Neutrophil (primary cell): Measurements from ENCODE around the gene TWIST2.

Experiments
- H3K27ac ChIP-seq: fragments of 200-600 bp; sonication (generic); 2 replicates; pipeline ENCODE4 v1.5.1; 2016; ENCODE audit warnings: mild to moderate bottlenecking, moderate library complexity
- H3K27me3 ChIP-seq: fragments of 200-600 bp; sonication (generic); 2 replicates; pipeline ENCODE4 v1.6.0; 2016; ENCODE audit warnings: mild to moderate bottlenecking
- H3K36me3 ChIP-seq: fragments of 200-600 bp; sonication (generic); 2 replicates; pipeline ENCODE4 v1.5.1; 2017
- H3K4me1 ChIP-seq, 2 experiments: fragments of 200-600 bp in 1 of 2; sonication (generic) in 1 of 2; 1 replicate in 1 of 2; 2 replicates in 1 of 2; pipeline versions ENCODE4 v1.5.1 to v1.6.1; 2013 to 2016; ENCODE audit warnings: low read depth in 1 of 2, low read length in 1 of 2, mild to moderate bottlenecking in 1 of 2, moderate library complexity in 1 of 2; ENCODE audit not compliant: control insufficient read depth in 1 of 2, insufficient read depth in 1 of 2
- H3K4me3 ChIP-seq, 2 experiments: fragments of 200-600 bp in 1 of 2; sonication (generic) in 1 of 2; 1 replicate in 1 of 2; 2 replicates in 1 of 2; pipeline ENCODE4 v1.5.1; 2013 to 2016; ENCODE audit warnings: low read depth in 1 of 2, low read length in 1 of 2, mild to moderate bottlenecking in 1 of 2, moderate library complexity in 1 of 2
- H3K9me3 ChIP-seq: fragments of 200-600 bp; sonication (generic); 2 replicates; pipeline ENCODE4 v1.5.1; 2016
- TF ChIP-seq, protein P1 (sequence below): fragments of 200-600 bp; sonication (generic); IDR thresholded peaks from 2 replicates; pipeline ENCODE4 v1.5.1; 2016; ENCODE audit warnings: antibody characterized with exemption

Gene TWIST2

DNA sequence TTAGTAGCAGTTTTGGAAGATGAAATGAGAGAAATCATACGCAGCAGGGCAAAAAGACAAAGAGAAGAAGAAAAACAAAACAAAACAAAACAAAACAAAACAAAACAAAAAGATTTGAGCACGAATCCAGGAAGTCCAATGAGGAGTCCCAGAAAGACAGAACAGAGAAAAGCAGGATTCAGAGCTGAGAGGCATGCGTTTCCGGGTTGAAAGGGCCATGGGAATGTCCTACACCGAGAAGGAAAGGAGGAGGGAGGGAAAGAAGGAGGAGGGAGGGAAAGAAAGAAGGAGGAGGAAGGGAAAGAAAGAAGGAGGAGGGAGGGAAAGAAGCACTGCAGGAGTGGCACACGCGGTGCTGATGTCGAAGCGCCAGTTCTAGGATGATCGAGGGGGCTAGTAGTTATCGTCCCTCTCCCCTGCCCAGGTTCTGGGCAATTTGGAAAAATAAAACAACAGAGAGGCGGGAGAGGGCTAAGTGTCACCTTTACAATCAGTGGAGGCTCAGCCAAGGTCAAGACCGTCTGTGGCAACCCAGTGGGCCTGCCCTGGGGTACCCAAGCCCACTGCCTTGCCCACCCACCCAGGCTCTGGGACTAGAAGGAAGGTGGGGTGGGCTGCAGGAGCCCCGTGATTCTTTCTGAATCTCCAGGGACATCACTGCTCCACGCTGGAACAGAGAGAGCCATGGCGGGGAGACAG is 68.4 kb downstream of the TWIST2 start:
- H3K27ac ChIP-seq: no peak overlapping the region
- no peaks in the 10 kb centered on the region for H3K36me3 ChIP-seq
- H3K27me3 ChIP-seq: peaks cover 37% of the 10 kb centered on the region
- no peaks in the 10 kb centered on the region for H3K9me3 ChIP-seq
- no peaks in the 10 kb centered on the region for H3K4me1 ChIP-seq
- H3K4me3 ChIP-seq: no peak overlapping the region
- TF ChIP-seq, protein P1, sequence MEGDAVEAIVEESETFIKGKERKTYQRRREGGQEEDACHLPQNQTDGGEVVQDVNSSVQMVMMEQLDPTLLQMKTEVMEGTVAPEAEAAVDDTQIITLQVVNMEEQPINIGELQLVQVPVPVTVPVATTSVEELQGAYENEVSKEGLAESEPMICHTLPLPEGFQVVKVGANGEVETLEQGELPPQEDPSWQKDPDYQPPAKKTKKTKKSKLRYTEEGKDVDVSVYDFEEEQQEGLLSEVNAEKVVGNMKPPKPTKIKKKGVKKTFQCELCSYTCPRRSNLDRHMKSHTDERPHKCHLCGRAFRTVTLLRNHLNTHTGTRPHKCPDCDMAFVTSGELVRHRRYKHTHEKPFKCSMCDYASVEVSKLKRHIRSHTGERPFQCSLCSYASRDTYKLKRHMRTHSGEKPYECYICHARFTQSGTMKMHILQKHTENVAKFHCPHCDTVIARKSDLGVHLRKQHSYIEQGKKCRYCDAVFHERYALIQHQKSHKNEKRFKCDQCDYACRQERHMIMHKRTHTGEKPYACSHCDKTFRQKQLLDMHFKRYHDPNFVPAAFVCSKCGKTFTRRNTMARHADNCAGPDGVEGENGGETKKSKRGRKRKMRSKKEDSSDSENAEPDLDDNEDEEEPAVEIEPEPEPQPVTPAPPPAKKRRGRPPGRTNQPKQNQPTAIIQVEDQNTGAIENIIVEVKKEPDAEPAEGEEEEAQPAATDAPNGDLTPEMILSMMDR: no peak

DNA sequence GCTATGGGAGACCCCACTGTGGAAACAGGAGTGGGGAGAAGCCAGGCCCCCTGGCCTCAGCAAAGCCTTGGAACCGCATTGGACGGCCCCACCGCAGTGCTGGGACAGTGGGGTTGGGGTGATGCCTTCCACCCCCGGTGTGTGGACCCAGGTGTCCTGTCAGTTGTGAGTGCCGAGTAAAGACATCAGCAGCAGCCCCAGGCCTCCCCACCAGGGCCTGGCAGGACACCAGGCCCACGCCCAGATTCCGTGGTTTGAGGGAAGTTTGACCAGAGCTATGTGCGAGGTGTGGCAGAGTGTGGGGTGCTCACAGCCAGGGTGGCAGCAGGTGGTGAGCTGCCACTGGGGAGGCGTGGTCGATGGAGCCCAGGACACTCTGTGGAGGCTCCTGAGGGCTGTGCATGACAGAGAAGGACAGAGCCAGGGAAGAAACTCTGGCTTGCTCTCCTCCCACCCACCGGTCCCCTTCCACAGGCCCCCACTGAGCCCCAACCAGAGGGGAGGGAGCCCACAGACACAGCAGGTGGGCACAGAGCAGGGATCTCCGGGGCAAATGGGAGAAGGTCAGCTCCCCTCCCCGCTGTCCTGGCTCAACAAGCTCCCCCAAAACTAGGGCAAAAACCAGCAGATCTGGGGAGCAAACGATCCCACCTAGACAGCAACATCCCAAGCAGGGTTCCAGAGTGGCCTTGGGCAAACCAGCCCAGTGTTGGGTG is 69.1 kb downstream of the TWIST2 start:
- Histone ChIP-seq H3K4me3 (no peak overlapping the region), H3K9me3 (no peaks in the 10 kb centered on the region), H3K4me1 (no peaks in the 10 kb centered on the region), H3K27me3 (peaks cover 39% of the 10 kb centered on the region), H3K36me3 (no peaks in the 10 kb centered on the region), H3K27ac (no peak overlapping the region)
- TF ChIP-seq, protein P1: no peak

DNA sequence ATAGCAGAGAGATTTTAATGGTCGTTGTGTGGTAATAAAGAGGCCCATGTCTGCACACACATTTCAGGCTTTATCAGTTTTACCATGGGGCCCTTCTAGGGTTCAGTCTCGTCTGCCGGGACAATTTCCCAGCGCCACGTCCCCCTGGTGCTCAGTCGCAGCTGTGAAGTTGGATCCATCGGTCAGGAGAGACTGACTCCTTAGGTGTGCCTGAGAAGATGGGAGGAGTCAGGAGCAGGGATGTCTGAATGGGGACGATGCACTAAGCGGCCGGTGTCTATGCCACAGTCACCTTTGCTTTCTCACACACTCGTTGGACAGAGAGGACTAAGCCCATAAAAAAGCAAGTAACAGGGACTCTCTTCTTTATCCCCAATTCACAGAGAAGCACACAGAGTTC is 71.4 kb downstream of the TWIST2 start:
- H3K4me1 ChIP-seq: no peaks in the 10 kb centered on the region
- H3K9me3 ChIP-seq: no peaks in the 10 kb centered on the region
- H3K36me3 ChIP-seq: no peaks in the 10 kb centered on the region
- TF ChIP-seq, protein P1: no peak
- no peak overlapping the region for H3K4me3 ChIP-seq
- H3K27me3 ChIP-seq: peaks cover 51% of the 10 kb centered on the region
- H3K27ac ChIP-seq: no peak overlapping the region

DNA sequence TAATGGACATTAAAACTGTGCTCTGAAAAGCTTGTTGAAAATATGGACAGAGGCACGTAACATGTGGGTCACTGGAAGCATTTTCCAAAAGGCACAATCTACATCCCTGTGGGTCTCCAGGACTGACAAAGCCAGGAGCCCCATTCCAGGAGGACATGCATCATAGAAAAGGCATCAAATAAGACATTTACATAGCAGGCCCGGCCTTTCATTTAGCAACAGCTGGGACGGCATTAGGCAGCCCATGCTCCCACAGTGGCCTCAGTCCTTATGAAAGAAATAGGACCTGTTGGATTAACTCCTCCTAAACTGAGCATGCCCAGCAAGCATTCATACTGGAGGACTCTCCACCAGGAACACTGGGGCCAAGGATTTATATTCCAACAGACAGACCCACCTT is 72.2 kb downstream of the TWIST2 start:
- Histone ChIP-seq H3K36me3 (no peaks in the 10 kb centered on the region), H3K27me3 (peaks cover 50% of the 10 kb centered on the region), H3K4me1 (no peaks in the 10 kb centered on the region), H3K9me3 (no peaks in the 10 kb centered on the region), H3K4me3 (no peak overlapping the region), H3K27ac (no peak overlapping the region)
- TF ChIP-seq, protein P1: no peak

DNA sequence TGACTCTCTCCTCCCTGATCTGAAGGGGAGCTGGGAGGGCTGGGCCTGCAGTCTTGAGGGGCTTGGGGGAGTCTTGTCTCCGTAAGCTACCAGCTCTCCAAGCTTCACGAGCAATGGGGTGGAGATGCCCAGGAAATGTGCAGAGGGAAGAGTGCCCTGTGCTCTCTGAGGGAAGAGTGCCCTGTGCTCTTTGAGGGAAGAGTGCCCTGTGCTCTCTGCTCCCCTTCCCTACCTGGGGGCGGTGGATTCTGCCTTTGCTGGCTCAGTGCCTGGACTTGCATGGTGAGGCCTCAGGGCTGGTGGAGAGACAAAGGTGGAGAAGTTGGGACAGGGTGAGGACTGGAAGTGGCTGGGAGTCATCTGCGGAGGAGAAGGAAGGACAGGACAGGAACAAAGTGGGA is 72.7 kb downstream of the TWIST2 start:
- H3K36me3 ChIP-seq: no peaks in the 10 kb centered on the region
- H3K9me3 ChIP-seq: no peaks in the 10 kb centered on the region
- H3K27ac ChIP-seq: no peak overlapping the region
- TF ChIP-seq, protein P1: no peak
- no peak overlapping the region for H3K4me3 ChIP-seq
- no peaks in the 10 kb centered on the region for H3K4me1 ChIP-seq
- H3K27me3 ChIP-seq: peaks cover 49% of the 10 kb centered on the region
